Measurements from ENCODE around the gene TMEM131.

GRCh38 chr2:97769711-97770110, 226.0 kb downstream of the TMEM131 start:
- TF ChIP-seq ETV6 (CRISPR knock-in tag; IDR thresholded peaks at IDR 0.05), result no peak
- TF ChIP-seq CTCF (IDR thresholded peaks at IDR 0.05), result no peak
- TF ChIP-seq USF2 (CRISPR knock-in tag; IDR thresholded peaks at IDR 0.05), result no peak
- no peak for TF ChIP-seq ATF3 (CRISPR knock-in tag; conservative IDR thresholded peaks at IDR 0.05)
- no peak for TF ChIP-seq ZNF263 (CRISPR knock-in tag; IDR thresholded peaks at IDR 0.05; ENCODE audit: low read depth)
- TF ChIP-seq CREM (CRISPR knock-in tag; IDR thresholded peaks at IDR 0.05), result no peak
- TF ChIP-seq ZNF512 (CRISPR knock-in tag; IDR thresholded peaks at IDR 0.05; ENCODE audit: borderline replicate concordance), result no peak
- no peak for TF ChIP-seq ELF4 (CRISPR knock-in tag; IDR thresholded peaks at IDR 0.05; ENCODE audit: low read depth)
- no peak for TF ChIP-seq SMAD3 (CRISPR knock-in tag; IDR thresholded peaks at IDR 0.05; ENCODE audit: borderline replicate concordance)
- no peak for TF ChIP-seq NR3C1 (CRISPR knock-in tag; conservative IDR thresholded peaks at IDR 0.05; ENCODE audit: low read depth)
- no peak for TF ChIP-seq FOXK1 (CRISPR knock-in tag; IDR thresholded peaks at IDR 0.05)
- no peak for TF ChIP-seq IRF1 (CRISPR knock-in tag; IDR thresholded peaks at IDR 0.05)
- TF ChIP-seq ZMAT4 (CRISPR knock-in tag; IDR thresholded peaks at IDR 0.05), result no peak

All from WTC11 (cell line).